Measurements from ENCODE around the gene GPR39.
"Not testable (repeated sequence)": the region's sequence is repeated elsewhere in the genome, so short reads cannot be mapped to it uniquely, and the experiment has no call there.

The GPR39 gene

DNA sequence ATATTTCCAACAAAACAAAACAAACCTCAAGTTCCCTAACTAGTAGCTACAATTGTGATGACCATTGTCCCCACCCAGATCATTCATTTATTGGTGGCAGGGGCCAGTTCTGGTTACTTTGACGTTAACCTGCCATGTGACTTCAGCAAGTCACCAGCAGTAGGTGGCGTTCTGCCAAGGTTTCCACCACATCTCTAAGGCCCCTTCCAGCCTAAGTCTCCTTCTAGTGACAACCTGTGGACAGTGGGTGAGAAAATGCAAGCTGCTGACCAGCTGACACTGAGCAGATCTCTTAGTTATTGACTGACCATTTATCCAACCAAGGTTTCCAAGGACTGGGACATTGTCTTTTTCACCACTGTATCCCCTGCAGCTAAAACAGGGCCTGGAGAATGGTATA is 98.4 kb downstream of the GPR39 start:
- DNase-seq, result no peak

DNA sequence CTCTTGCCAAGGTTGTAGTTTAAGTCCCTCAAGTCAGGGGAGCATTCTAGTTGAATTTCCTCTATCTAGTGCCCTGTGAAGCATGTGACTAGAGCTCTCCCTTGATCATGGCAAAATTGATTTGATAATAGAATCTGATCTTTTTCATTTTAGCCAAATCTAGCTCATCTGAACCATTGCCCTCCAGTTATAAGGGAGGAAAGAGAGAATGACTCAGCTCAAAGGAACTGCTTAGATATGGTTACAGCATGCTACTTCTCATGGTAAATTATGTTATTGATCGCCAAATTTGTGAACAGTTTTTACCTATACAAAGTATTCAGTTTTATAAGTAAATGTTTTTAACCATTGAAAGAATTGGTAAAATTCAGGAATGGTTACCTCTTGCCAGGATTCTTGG is 100.8 kb downstream of the GPR39 start:
- no peak for DNase-seq

DNA sequence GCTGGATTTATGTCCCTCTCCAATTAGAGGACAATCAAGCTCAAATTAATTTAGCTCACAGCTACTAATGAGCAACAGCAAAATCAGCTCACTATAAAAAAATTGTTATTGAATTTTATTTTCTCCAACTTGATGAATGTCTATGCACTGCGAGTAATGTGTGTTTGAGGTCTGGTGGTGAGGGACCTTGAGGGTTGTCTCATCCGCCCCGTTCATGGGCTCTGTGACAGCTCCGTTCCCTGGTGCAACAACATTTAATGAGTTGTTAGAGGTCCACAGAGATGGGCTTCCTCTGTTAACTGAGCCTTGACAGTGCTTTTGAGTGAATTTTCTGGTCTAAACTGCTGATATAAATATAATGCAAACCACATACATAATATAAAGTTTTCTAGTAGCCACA is 101.7 kb downstream of the GPR39 start:
- DNase-seq, result no peak

DNA sequence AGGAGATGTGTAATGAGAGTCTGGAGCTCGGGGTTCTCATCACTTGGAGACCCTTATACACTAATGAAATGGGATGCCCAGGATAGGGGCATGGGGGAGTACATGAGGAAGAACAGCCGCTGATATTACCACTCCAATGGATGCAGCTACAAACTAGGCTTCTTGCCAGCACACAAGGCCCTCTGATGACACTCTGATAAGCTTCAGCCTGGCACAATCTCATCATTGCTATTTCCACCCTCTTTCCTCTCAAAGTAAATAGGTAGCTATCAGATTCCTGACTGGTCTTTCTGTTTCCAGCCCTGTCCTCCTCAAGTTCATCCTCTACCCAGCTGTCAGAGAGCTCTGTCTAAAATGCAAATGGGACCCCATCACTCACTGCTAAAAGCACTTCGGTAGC is 103.0 kb downstream of the GPR39 start:
- no peak for DNase-seq

DNA sequence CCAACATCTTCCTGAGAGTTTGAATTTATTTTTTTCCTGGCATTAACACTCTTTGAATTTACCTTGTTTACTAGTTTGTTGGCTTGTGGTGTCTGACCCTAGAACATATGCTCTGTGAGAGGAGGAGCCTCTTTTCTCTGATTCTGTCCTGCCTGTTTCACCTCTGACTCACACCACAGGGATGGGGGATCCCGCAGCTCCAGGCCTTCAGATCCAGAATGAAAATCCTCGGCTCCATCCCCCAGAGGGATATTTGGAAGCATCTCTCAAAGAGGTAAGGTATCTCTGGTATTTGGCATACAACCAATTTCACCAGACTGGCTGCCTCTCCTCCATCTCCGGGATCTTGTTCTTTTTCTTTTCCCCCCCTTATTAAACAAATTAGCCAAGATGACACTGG is 104.7 kb downstream of the GPR39 start:
- no peak for DNase-seq

DNA sequence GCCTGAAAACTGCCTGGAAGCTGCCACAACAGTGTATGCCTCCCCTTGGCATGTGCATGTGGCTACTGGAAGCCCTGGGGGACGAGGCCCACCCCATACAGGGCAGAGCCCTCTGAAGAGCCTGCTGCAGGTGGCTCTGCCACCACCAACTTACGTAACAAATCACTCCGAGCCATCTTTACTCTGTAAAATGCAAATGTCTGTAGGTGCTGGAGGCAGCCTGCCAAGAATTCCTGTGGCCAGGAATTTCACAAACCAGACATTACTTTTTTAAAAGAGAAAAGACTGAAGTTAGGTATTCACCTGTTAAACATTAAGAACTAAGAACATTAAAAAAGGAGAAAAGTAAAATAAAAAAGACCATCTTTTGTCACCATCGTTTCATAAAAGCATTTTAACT is 106.3 kb downstream of the GPR39 start:
- no peak for DNase-seq

DNA sequence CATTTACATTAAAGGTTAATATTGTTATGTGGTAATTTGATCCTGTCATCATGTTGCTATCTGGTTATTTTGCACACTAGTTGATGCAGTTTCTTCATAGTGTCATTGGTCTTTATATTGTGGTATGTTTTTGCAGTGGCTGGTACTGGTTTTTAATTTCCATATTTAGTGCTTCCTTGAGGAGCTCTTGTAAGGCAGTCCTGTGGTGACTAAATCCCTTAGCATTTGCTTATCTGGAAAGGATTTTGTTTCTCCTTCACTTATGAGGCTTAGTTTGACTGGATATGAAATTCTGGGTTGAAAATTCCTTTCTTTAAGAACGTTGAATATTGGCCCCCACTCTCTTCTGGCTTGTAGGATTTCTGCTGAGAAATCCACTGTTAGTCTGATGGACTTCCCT is 120.5 kb downstream of the GPR39 start:
- DNase-seq, result not testable (repeated sequence)

DNA sequence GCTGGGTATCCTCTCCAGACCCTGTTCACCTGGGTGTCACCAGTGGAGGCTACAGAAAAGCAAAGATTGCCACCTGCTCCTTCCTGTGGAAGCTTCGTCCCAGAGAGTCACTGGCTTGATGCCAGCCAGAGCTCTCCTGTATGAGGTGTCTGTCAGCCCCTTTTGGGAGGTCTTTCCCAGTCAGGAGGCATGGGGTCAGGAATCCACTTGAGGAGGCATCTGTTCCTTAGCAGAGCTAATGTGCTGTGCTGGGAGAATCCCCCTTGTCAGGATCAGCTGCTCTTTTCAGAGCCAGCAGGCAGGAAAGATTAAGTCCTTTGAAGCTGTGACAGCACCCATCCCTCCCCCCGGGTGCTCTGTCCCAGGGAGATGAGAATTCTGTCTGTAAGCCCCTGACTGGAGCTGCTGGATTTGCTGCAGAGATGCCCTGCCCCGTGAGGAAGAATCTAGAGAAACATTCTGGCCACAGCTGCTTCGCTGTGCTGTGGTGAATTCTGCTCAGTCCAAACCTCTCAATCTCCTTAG is 121.8 kb downstream of the GPR39 start:
- no peak for DNase-seq

DNA sequence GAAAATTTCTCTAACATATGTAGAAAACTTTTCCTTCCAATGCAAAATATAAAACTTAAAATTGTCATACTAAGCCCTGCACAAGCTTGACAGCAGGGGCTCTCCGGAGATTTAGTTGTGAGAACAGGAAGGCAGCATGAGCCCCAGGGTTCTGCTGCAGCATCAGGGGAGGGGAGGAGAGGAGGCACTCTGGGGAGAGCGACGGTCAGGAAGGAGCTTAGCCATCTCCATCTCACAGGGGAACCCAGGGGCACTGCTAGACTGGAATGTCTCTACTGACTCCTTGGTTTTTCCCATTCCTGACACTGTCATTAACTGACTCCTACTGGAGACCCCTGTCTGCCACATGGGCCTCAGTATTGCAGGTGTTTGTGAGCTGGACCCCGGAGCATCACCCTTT is 123.6 kb downstream of the GPR39 start:
- DNase-seq, result no peak

DNA sequence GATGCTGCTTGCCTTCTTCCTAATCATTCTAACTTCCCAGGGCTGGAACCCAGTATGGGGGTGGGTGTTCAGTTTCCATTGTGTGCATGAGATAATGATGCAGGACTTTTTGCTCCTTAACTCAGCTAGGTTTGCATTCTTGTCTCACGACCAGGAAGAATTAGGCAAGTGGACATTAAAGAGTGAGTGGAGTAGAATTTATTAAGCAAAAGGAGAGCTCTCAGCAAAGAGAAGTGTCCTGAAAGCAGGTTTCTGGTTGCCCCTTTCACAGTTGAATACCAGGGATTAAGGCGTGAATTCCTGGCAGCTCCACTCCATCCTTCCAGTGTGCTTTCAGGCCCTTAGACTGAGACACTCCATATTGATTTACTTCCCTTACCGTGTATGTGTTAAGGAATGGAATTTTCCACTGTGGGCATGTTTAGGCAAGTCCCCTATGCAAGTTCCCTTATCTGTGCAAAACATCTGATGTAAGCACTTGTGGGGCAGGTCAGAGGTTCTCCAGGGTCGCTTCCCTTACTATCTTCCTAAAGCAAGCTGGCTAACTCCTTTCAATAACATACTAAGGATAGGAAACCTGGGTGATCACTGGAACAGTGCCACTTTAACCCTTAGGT is 126.5 kb downstream of the GPR39 start:
- DNase-seq, result no peak

DNA sequence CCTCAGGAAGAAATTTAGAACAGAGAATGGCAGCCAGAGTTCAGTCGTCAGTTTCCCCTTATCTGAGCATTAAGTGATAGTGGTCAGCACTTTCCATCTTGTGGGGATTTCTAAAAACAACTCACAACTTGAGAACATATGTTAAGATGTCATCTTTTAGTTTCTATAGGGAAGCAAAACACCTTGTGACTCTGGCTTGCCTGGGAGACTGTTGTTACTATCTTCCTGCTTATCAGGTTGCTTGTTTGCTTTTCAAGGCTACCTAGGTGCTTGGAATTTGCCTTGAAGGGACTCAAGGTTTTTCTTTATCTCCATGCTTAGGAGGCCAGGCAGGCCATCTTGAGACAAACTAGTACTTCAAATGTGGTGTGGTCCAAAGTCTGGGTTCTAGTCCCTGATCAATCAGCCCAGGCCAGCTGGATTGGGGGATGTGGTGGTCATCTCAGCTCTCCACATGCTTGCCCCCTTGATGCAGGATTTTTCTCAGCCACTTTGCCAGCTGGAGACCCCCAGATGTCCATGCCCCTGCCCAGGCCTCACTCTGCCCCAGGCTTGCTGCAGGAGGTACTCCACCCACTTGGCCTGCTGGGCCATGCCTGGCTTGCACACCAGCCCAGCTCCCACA is 127.5 kb downstream of the GPR39 start:
- no peak for DNase-seq

DNA sequence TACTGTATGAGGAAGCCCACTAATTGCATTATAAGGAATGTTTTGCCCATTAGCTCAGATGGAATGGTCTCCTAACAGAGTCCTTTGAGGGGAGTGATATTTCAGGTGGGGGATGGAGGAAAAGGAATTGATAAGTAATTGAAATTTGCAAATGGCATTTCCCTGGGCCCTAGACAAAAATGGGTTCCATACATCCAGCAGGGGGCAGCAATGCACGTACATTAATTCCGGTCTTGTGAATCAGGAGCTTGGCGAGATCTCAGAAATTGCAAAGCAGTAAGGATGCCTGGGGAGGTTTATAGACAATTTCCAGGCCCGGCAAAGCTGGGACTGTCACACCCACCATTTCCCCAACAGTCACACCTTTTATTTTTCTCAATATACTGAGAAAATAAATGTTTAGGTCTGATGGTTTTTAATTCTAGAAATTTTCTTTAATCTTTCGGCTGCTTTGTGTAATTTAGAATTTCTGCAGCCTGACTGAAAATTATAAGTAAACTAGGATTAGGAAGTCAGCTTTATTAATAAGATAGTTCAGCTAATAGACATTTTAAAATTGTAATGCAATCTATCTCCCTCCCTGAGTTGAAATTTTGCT is 130.6 kb downstream of the GPR39 start:
- no peak for DNase-seq

DNA sequence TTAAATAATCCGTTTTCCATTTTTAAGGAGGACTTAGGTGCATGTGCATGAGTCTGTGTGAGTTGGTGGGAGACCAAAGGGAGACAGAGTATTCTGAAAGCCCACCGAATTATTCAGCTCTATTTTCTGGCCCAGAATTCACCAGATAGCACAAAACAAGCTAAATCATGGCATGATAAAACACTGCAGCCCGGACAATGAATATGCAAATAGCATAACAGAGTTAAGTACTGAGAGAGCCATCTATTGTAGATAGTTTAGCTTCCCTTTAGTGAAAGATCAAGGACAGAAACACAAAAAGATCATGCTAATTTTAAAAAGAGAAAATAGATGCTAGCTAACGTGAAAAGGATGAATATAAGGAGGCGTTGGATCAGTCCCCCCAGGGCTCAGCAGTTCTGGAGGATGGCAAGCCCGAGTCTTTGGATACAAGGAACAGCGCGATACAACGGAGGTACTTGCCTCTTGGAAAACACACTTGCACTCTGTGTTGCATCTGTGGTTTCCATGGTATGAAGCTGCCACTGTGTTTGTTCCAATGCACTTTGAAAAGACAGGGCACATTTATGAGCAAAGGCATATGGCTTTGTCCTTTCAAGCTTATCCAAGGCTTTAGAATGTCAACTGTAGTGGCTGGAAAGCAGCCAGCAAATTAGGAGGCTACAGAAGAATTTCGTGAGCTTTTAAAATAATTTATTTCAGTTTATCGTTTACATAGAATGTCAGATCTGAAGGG is 133.5 kb downstream of the GPR39 start:
- DNase-seq, result no peak

DNA sequence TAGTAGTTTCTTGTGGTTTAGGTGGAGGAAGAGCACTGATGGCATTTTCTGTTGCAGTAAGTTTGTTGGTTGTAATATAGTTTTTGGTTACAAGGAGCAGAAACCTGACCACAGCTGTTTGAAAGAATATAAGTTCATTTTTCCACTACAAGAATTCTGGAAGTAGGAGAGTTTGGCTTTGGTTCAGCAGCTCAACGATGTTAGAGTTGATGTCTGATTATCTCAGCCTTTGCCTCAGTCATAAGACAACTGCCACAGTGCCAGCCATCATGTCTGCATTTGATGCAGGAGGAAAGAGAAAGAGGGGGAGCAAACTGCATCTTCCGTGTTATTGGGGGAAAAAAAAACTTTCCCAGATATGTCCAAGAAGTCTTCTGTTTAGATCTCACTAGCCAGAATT is 134.3 kb downstream of the GPR39 start:
- DNase-seq, result no peak

DNA sequence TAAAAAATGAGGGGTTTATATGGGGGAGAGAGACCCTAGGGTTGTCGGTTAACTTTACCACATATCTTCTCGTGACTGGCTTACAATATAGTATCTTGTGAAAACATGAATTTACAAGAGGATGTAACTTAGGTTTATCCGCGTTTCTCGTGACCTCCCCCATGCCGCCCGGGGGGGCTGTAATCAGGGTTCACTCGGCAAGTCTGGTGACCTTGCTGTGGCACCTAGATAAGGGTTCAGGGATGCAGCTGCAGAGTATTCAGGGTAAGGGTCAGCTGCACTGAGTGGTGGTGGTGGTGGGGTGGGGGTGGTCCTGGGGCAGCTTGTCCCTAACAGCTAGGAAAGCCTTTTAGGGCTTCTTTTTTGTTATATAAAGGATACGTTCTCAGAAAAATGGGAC is 141.1 kb downstream of the GPR39 start:
- no peak for DNase-seq

DNA sequence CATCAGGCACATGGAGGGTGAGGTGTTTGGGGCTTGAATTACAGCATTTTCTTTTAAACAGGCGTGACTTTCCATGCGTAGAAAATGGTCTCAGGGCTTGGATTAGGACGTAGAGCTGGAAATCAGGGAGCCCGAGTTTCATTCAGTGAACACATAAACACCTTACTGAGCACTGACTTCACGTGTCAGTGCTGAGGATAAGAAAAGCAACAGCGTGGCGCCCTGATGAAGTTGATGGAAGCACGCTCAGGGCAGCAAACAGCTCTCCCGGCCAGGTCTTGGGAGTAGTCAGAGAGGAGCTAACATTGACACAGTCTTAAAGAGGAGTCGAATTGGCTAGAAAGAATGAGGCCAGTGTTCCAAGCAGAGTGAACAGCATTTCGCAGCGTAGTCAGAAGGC is 142.7 kb downstream of the GPR39 start:
- DNase-seq, result no peak

DNA sequence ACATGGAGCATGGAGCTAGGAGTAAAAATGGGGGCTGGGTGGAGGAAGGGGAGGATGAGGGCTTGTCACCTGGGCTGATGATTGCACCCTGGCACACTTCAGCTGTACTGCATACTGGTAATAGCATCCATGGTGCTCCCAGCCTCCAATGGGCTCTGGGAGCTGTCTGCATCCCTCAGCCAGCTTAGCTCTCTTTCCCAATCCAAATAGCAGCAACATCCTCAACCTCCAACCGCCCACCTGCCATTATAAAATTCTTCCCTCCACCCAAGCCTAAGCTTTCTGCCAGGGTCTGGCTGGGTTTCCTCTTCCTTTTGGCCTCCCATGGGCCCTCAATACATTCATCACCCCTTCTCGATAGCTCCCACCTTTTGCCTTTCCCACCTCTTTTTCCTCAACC is 143.3 kb downstream of the GPR39 start:
- DNase-seq, result no peak

DNA sequence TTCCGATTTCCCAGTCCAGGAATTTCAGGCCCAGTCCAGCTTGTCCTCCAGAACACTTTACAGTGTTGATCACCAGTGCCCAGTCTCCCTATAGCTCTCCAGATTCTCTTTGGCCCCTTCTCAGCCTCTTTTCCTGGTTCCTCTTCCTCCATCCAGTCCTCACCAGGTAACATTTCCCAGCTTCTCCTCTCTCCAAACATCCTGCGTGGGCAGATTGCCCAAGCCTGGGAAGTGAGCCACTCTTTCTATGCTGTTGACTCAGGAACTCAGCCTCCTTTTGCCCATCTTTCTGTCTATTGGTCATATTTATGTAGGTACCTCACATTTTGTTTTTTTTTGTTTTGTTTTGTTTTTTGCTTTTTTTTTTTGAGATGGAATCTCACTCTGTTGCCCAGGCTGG is 144.0 kb downstream of the GPR39 start:
- DNase-seq, result no peak

DNA sequence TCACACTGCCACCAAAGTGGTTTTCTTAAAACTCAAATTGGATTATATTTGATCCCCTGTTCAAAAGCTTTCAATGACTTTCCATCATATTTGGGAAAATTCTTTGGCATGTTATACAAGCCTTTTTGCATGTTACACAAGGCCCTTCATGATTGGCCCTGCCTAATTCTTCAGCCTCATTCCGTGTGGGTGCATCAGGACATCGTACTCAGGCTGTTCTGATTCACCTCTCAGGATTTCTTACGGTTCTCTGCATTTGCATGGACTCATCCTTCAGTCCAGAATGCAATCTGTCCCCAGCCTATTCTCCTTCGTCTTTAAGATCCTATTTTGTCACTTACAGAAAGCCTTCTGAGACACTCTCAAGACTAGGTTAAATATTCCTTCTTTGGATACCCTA is 145.6 kb downstream of the GPR39 start:
- no peak for DNase-seq

DNA sequence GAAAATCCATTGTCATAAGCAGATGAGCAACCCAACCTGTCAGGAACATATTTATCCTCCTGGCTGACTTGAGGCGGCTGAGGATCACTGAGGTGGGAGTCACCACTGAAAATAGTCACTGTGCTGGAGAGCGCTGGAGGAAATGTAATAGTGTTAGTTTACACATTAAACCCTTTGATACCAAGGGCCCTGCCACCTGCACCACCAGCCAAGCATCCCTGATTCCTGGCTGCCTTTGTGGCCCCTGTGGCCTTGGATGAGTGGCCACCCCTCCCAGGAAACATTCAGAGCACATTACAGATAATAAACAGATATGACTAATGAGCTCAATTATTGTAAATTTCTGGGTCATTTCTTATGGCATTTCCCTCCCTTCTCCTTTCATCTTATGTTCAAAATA is 147.5 kb downstream of the GPR39 start:
- DNase-seq, result no peak

DNA sequence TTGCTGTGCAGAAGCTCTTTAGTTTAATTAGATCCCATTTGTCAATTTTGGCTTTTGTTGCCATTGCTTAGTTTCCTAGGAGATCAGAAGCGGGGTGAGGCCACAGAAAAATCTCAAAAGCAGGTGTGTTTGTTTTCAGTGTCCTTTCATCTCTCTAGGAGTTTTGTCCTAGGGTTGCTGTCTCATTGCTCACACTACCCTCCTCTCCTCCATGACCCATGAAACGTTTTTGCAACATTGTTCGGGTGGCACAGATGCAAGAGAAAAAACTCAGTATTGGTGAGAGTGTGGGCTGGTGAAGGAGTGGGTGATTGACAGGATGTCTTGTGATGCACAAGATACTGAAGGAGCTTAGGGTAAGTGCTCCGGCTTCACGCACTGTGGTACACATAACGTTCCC is 149.8 kb downstream of the GPR39 start:
- DNase-seq, result no peak

DNA sequence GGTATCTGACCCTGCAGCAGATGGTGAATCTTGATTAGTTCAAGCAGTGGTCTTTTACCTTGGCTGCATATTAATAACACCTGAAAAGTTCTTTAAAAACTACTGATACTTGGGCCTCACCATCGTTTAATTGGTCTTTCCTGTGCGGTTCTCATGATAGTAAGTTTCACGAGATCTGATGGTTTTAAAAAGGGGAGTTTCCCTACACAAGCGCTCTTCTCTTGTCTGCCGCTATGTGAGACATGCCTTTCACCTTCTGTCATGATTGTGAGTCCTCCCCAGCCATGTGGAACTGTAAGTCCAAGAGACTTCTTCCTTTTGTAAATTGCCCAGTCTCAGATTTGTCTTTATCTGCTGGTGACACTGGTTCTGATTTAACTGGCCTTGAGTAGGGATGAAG is 151.1 kb downstream of the GPR39 start:
- DNase-seq, result no peak

DNA sequence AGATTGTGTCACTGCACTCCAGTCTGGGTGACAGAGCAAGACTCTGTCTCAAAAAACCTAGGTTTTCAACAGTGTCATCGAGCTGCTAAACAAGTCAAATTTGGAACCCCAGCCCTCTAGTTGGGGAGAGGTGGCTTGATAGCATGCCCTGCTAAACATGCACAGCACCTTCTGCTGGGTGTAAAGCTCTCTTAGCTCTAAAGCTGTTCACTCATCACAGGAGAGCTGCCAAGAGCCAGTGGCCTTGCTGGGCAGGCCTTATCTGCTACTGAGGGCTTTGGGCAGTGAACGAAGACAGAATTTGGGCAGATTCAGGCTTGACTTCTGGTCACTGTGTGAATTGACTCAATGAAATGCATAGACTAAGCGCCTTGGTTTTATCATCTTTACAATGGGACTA is 152.1 kb downstream of the GPR39 start:
- no peak for DNase-seq

DNA sequence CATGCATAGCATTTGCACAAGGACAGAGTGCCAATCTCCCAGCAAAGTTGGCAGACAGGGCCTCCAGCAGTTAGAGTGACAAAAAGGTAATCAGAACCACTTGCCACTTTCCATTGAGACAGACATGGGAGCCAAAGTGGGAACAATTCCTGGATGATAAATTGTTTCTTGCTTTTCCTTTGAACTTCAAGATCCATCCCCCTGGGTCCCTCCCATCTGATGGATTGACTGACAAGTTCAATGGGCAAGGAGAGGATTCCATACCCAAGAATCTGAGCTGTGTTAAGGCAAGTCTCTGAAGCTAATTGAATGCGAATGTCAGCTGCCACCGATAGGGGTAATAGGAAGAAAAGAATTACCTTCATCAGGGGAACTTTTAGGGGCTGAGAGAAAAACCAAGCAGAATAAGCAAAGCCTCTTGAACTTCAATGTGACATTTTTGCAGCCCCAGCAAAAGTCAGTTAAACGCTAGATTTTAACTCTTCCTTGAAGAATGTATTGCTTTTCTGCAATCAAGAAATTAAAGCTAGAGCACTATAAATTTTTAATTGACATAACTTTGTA is 156.9 kb downstream of the GPR39 start:
- no peak for DNase-seq

Data from activated CD8-positive, alpha-beta memory T cell treated with anti-CD3 and anti-CD28 coated beads, Interleukin-2, amount 50 U/mL, for 4 hours (primary cell).